ENCODE data around the gene FGF22. TPM values are rescaled to one million over a fixed set of nuclear protein-coding genes. Genes with fewer than 3 reads are reported as not detected.
"Not testable (repeated sequence)": the region's sequence is repeated elsewhere in the genome, so short reads cannot be mapped to it uniquely, and the experiment has no call there.

FGF22 gene
- total and polyA plus RNA-seq, 2 donors (not counting 1 experiment from before 2014, with no cell fraction given), result 0.34 to 2.9 TPM

GRCh38 chr19:601790-602189 is 37.9 kb upstream of the FGF22 start:
- H3K4me3 ChIP-seq (ENCODE audit: control extremely low read depth in 1 of 5, extremely low read depth in 1 of 5, insufficient read depth in 1 of 5, low read depth in 2 of 5, low read length in 4 of 5), result no peak overlapping the region
- H3K36me3 ChIP-seq (replicated peaks in 1 of 2; ENCODE audit: control extremely low read depth in 1 of 2, control insufficient read depth in 1 of 2, extremely low read depth in 1 of 2, insufficient read depth in 2 of 2, low read length in 1 of 2), result no peaks in the 10 kb centered on the region
- no peaks in the 10 kb centered on the region for H3K79me2 ChIP-seq (ENCODE audit: control insufficient read depth, insufficient read depth, low read length)
- peaks cover 0 to 36% (median 0%) of the 10 kb centered on the region in 3 donors for H3K9me3 ChIP-seq (ENCODE audit: control extremely low read depth in 1 of 3, control insufficient read depth in 2 of 3, insufficient read depth in 1 of 3, low read length in 2 of 3)
- no peak overlapping the region for H3K27ac ChIP-seq (ENCODE audit: low read length in 2 of 2)
- H2AFZ ChIP-seq (ENCODE audit: insufficient read depth, low read depth, low read length, poor library complexity, severe bottlenecking), result no peak overlapping the region
- Mint-ChIP-seq H3K27me3 (no peaks in the 10 kb centered on the region), H3K4me1 (no peaks in the 10 kb centered on the region), H3K9me3 (ENCODE audit: insufficient read depth) (no peaks in the 10 kb centered on the region), H3K27ac (no peak overlapping the region), H3K4me3 (no peak overlapping the region)
- no peaks in the 10 kb centered on the region for H3K4me1 ChIP-seq (ENCODE audit: control insufficient read depth in 2 of 2, insufficient read depth in 2 of 2, low read length in 2 of 2)
- no peak for TF ChIP-seq EZH2 (IDR thresholded peaks at IDR 0.05; ENCODE audit: borderline replicate concordance, insufficient read depth, low read depth, low read length, poor library complexity, severe bottlenecking)
- TF ChIP-seq CTCF (IDR thresholded peaks at IDR 0.05), result no peak
- ATAC-seq (ENCODE audit: low read depth) (no peak), DNase-seq (no peak)
- H4K20me1 ChIP-seq (ENCODE audit: control insufficient read depth, insufficient read depth, low read length, poor library complexity, severe bottlenecking), result no peaks in the 10 kb centered on the region
- ChIA-PET CTCF (no interaction called here), POLR2A (no interaction called here)
- intact Hi-C loops (cut with micrococcal nuclease), result no loop called here
- H3K9ac ChIP-seq (ENCODE audit: low read length), result no peak overlapping the region
- H3K4me2 ChIP-seq (replicated peaks; ENCODE audit: low read depth, low read length, poor library complexity, severe bottlenecking), result no peak overlapping the region
- no peaks in the 10 kb centered on the region for H3K27me3 ChIP-seq (replicated peaks in 1 of 4; ENCODE audit: control extremely low read depth in 1 of 4, control insufficient read depth in 3 of 4, insufficient read depth in 4 of 4, low read length in 3 of 4)
- WGBS (ENCODE audit: insufficient coverage), result 83% methylated on average over 16 of the region's 25 CpGs

GRCh38 chr19:602391-603301 is 37.0 kb upstream of the FGF22 start:
- WGBS (ENCODE audit: insufficient coverage), result 62% methylated on average over 30 of the region's 35 CpGs
- Histone ChIP-seq H3K9me3 (ENCODE audit: control extremely low read depth in 1 of 3, control insufficient read depth in 2 of 3, insufficient read depth in 1 of 3, low read length in 2 of 3) (peaks cover 0 to 28% (median 0%) of the 10 kb centered on the region in 3 donors), H3K27ac (ENCODE audit: low read length in 2 of 2) (no peak overlapping the region), H3K27me3 (replicated peaks in 1 of 4; ENCODE audit: control extremely low read depth in 1 of 4, control insufficient read depth in 3 of 4, insufficient read depth in 4 of 4, low read length in 3 of 4) (no peaks in the 10 kb centered on the region), H3K79me2 (ENCODE audit: control insufficient read depth, insufficient read depth, low read length) (no peaks in the 10 kb centered on the region), H3K9ac (ENCODE audit: low read length) (no peak overlapping the region), H3K4me2 (replicated peaks; ENCODE audit: low read depth, low read length, poor library complexity, severe bottlenecking) (no peak overlapping the region), H3K4me1 (ENCODE audit: control insufficient read depth in 2 of 2, insufficient read depth in 2 of 2, low read length in 2 of 2) (no peaks in the 10 kb centered on the region), H3K36me3 (replicated peaks in 1 of 2; ENCODE audit: control extremely low read depth in 1 of 2, control insufficient read depth in 1 of 2, extremely low read depth in 1 of 2, insufficient read depth in 2 of 2, low read length in 1 of 2) (no peaks in the 10 kb centered on the region), H2AFZ (ENCODE audit: insufficient read depth, low read depth, low read length, poor library complexity, severe bottlenecking) (no peak overlapping the region), H4K20me1 (ENCODE audit: control insufficient read depth, insufficient read depth, low read length, poor library complexity, severe bottlenecking) (no peaks in the 10 kb centered on the region), H3K4me3 (ENCODE audit: control extremely low read depth in 1 of 5, extremely low read depth in 1 of 5, insufficient read depth in 1 of 5, low read depth in 2 of 5, low read length in 4 of 5) (no peak overlapping the region)
- Mint-ChIP-seq H3K4me3 (no peak overlapping the region), H3K4me1 (no peaks in the 10 kb centered on the region), H3K27ac (no peak overlapping the region), H3K9me3 (ENCODE audit: insufficient read depth) (no peaks in the 10 kb centered on the region), H3K27me3 (no peaks in the 10 kb centered on the region)
- POLR2A ChIA-PET, result no interaction called here
- DNase-seq, result no peak
- intact Hi-C loops (cut with micrococcal nuclease), result no loop called here
- no peak for ATAC-seq (ENCODE audit: low read depth)
- TF ChIP-seq EZH2 (IDR thresholded peaks at IDR 0.05; ENCODE audit: borderline replicate concordance, insufficient read depth, low read depth, low read length, poor library complexity, severe bottlenecking) (no peak), CTCF (IDR thresholded peaks at IDR 0.05) (no peak)
- CTCF ChIA-PET, result no interaction called here

- not testable (repeated sequence) for H3K27ac Mint-ChIP-seq
These were observed 36.4 kb upstream of the FGF22 start for GRCh38 chr19:603302-603639.

More at GRCh38 chr19:603302-603639, 36.4 kb upstream of the FGF22 start:
- H3K4me2 ChIP-seq (replicated peaks; ENCODE audit: low read depth, low read length, poor library complexity, severe bottlenecking); H3K79me2 ChIP-seq (ENCODE audit: control insufficient read depth, insufficient read depth, low read length); H3K4me3 Mint-ChIP-seq; H2AFZ ChIP-seq (ENCODE audit: insufficient read depth, low read depth, low read length, poor library complexity, severe bottlenecking); POLR2A ChIA-PET; H4K20me1 ChIP-seq (ENCODE audit: control insufficient read depth, insufficient read depth, low read length, poor library complexity, severe bottlenecking); H3K36me3 ChIP-seq (replicated peaks in 1 of 2; ENCODE audit: control extremely low read depth in 1 of 2, control insufficient read depth in 1 of 2, extremely low read depth in 1 of 2, insufficient read depth in 2 of 2, low read length in 1 of 2); H3K9me3 Mint-ChIP-seq (ENCODE audit: insufficient read depth); H3K4me1 Mint-ChIP-seq; CTCF ChIA-PET; ATAC-seq (ENCODE audit: low read depth); H3K9ac ChIP-seq (ENCODE audit: low read length); intact Hi-C loops (cut with micrococcal nuclease); H3K4me1 ChIP-seq (ENCODE audit: control insufficient read depth in 2 of 2, insufficient read depth in 2 of 2, low read length in 2 of 2); H3K27me3 ChIP-seq (replicated peaks in 1 of 4; ENCODE audit: control extremely low read depth in 1 of 4, control insufficient read depth in 3 of 4, insufficient read depth in 4 of 4, low read length in 3 of 4); DNase-seq; H3K27me3 Mint-ChIP-seq; H3K27ac ChIP-seq (ENCODE audit: low read length in 2 of 2); H3K4me3 ChIP-seq (ENCODE audit: control extremely low read depth in 1 of 5, extremely low read depth in 1 of 5, insufficient read depth in 1 of 5, low read depth in 2 of 5, low read length in 4 of 5): not testable (repeated sequence)
- H3K9me3 ChIP-seq (ENCODE audit: control extremely low read depth in 1 of 3, control insufficient read depth in 2 of 3, insufficient read depth in 1 of 3, low read length in 2 of 3), result peaks cover 0 to 22% (median 0%) of the 10 kb centered on the region in 3 donors
- 82% methylated on average over 13 of the region's 13 CpGs for WGBS (ENCODE audit: insufficient coverage)

Measured in B cell (primary cell).